Measurements from ENCODE around the gene WRNIP1. TPM values are rescaled to one million over a fixed set of nuclear protein-coding genes. Genes with fewer than 3 reads are reported as not detected.
"Not testable (repeated sequence)": the region's sequence is repeated elsewhere in the genome, so short reads cannot be mapped to it uniquely, and the experiment has no call there.

Gene WRNIP1
- total RNA-seq, 4 donors from 2014 or later: 51.9 to 66.0 (median 57.3) TPM

GRCh38 chr6:2800552-2801316 is 35.5 kb downstream of the WRNIP1 start:
- TF ChIP-seq POLR2A (IDR thresholded peaks at IDR 0.05) (no peak), CTCF (IDR thresholded peaks at IDR 0.05 in 4 of 5, conservative IDR thresholded peaks at IDR 0.05 in 1 of 5) (no peak)
- in situ Hi-C loops (cut with MboI; ENCODE audit: low sequenced_read_pairs in 4 of 4) (no loop called here), intact Hi-C loops (cut with DNase I; ENCODE audit: low total_unique reads) (no loop called here)
- ATAC-seq (no peak), DNase-seq (no peak)
- H3K36me3 ChIP-seq: no peaks in the 10 kb centered on the region
- H3K27ac ChIP-seq: no peak overlapping the region
- no peaks in the 10 kb centered on the region for H3K27me3 ChIP-seq
- no peak overlapping the region for H3K4me3 ChIP-seq
- peaks cover 0 to 12% of the 10 kb centered on the region in 2 donors for H3K4me1 ChIP-seq
- no peaks in the 10 kb centered on the region for H3K9me3 ChIP-seq

GRCh38 chr6:2801687-2802086 is 36.5 kb downstream of the WRNIP1 start:
- H3K9me3 ChIP-seq; ATAC-seq; H3K4me3 ChIP-seq; H3K36me3 ChIP-seq; H3K27ac ChIP-seq; DNase-seq; in situ Hi-C loops (cut with MboI; ENCODE audit: low sequenced_read_pairs in 4 of 4); intact Hi-C loops (cut with DNase I; ENCODE audit: low total_unique reads); H3K27me3 ChIP-seq: not testable (repeated sequence)
- peaks cover 2 to 16% of the 10 kb centered on the region in 2 donors for H3K4me1 ChIP-seq

- H3K9me3 ChIP-seq: no peaks in the 10 kb centered on the region
- H3K4me3 ChIP-seq: no peak overlapping the region
- intact Hi-C loops (cut with DNase I; ENCODE audit: low total_unique reads) (no loop called here), in situ Hi-C loops (cut with MboI; ENCODE audit: low sequenced_read_pairs in 4 of 4) (no loop called here)
- DNase-seq: no peak
- H3K4me1 ChIP-seq: peaks cover 11 to 18% of the 10 kb centered on the region in 2 donors
- no peak for ATAC-seq
- no peak for TF ChIP-seq POLR2A (IDR thresholded peaks at IDR 0.05)
- TF ChIP-seq CTCF (IDR thresholded peaks at IDR 0.05 in 4 of 5, conservative IDR thresholded peaks at IDR 0.05 in 1 of 5): no peak
- no peaks in the 10 kb centered on the region for H3K36me3 ChIP-seq
- H3K27me3 ChIP-seq: no peaks in the 10 kb centered on the region
- H3K27ac ChIP-seq: no peak overlapping the region
Observed at GRCh38 chr6:2802521-2803060, 37.4 kb downstream of the WRNIP1 start.

- Histone ChIP-seq H3K9me3 (no peaks in the 10 kb centered on the region), H3K36me3 (no peaks in the 10 kb centered on the region), H3K27me3 (no peaks in the 10 kb centered on the region), H3K4me3 (no peak overlapping the region), H3K4me1 (peaks cover 12 to 24% of the 10 kb centered on the region in 2 donors), H3K27ac (no peak overlapping the region)
- DNase-seq: no peak
- in situ Hi-C loops (cut with MboI; ENCODE audit: low sequenced_read_pairs in 4 of 4) (no loop called here), intact Hi-C loops (cut with DNase I; ENCODE audit: low total_unique reads) (no loop called here)
- ATAC-seq: no peak
- no peak for TF ChIP-seq POLR2A (IDR thresholded peaks at IDR 0.05)
- TF ChIP-seq CTCF (IDR thresholded peaks at IDR 0.05 in 4 of 5, conservative IDR thresholded peaks at IDR 0.05 in 1 of 5): no peak
Observed at GRCh38 chr6:2803731-2804429, 38.7 kb downstream of the WRNIP1 start.

- intact Hi-C loops (cut with DNase I; ENCODE audit: low total_unique reads) (no loop called here), in situ Hi-C loops (cut with MboI; ENCODE audit: low sequenced_read_pairs in 4 of 4) (no loop called here)
- no peak overlapping the region for H3K4me3 ChIP-seq
- peaks cover 12 to 24% of the 10 kb centered on the region in 2 donors for H3K4me1 ChIP-seq
- no peaks in the 10 kb centered on the region for H3K27me3 ChIP-seq
- no peaks in the 10 kb centered on the region for H3K9me3 ChIP-seq
- H3K27ac ChIP-seq: no peak overlapping the region
- no peaks in the 10 kb centered on the region for H3K36me3 ChIP-seq
- DNase-seq: no peak
- no peak for ATAC-seq
- no peak for TF ChIP-seq CTCF (IDR thresholded peaks at IDR 0.05 in 4 of 5, conservative IDR thresholded peaks at IDR 0.05 in 1 of 5)
Observed at GRCh38 chr6:2804516-2804915, 39.3 kb downstream of the WRNIP1 start.

Measured in gastrocnemius medialis (tissue), 4 donors.